Measurements from ENCODE around the gene B4GALT6.

DNA sequence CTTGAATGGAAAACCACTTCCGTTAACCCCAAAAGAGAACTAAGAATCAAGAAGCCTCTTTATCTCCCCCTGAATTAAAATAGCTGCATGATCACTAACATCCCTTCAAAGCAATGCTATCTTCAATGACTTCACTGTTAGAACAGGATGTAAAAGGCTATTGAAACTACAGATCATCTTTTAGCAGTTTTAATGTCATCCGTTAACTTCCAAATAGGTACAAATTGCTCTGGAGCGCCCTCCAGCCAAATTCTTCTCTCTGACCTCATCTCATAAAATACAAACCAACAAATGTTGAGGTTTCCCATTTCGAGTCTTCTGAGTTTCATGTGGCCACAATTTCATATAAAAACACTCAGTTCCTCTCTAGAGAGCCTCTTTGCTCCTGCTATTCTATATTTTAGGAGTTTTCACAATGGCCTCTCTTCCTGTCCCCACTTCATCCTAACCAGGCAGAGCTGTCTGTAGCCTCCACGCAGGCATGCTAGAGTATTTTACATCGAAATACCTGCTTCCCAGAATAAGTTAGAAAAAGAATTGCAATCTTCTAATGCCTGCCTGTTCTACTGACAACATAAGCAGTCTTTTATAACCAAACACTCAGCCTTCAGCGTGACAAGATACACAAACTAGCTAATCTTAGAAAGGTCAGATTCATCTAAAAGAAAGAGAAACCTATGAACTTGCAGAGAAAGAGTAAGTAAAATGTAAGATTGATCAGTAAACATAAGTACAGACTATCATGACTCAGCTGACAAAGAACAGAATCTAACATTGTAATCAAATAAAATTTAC, 37.9 kb downstream of the B4GALT6 start:
- TF ChIP-seq, protein P1, sequence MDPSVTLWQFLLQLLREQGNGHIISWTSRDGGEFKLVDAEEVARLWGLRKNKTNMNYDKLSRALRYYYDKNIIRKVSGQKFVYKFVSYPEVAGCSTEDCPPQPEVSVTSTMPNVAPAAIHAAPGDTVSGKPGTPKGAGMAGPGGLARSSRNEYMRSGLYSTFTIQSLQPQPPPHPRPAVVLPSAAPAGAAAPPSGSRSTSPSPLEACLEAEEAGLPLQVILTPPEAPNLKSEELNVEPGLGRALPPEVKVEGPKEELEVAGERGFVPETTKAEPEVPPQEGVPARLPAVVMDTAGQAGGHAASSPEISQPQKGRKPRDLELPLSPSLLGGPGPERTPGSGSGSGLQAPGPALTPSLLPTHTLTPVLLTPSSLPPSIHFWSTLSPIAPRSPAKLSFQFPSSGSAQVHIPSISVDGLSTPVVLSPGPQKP (IDR thresholded peaks at IDR 0.05; ENCODE audit: borderline replicate concordance, low read depth, low read length), result no peak
- TF ChIP-seq RAD21 (IDR thresholded peaks at IDR 0.05; ENCODE audit: low read length), result no peak
- TF ChIP-seq, protein P2, sequence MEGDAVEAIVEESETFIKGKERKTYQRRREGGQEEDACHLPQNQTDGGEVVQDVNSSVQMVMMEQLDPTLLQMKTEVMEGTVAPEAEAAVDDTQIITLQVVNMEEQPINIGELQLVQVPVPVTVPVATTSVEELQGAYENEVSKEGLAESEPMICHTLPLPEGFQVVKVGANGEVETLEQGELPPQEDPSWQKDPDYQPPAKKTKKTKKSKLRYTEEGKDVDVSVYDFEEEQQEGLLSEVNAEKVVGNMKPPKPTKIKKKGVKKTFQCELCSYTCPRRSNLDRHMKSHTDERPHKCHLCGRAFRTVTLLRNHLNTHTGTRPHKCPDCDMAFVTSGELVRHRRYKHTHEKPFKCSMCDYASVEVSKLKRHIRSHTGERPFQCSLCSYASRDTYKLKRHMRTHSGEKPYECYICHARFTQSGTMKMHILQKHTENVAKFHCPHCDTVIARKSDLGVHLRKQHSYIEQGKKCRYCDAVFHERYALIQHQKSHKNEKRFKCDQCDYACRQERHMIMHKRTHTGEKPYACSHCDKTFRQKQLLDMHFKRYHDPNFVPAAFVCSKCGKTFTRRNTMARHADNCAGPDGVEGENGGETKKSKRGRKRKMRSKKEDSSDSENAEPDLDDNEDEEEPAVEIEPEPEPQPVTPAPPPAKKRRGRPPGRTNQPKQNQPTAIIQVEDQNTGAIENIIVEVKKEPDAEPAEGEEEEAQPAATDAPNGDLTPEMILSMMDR (conservative IDR thresholded peaks at IDR 0.05; ENCODE audit: low read depth, low read length), result no peak
- no peak for TF ChIP-seq SMC3 (IDR thresholded peaks at IDR 0.05; ENCODE audit: low read depth, low read length)
- no peak for TF ChIP-seq MXI1 (IDR thresholded peaks at IDR 0.05; ENCODE audit: borderline replicate concordance, low read depth, low read length)
- TF ChIP-seq, protein P3, sequence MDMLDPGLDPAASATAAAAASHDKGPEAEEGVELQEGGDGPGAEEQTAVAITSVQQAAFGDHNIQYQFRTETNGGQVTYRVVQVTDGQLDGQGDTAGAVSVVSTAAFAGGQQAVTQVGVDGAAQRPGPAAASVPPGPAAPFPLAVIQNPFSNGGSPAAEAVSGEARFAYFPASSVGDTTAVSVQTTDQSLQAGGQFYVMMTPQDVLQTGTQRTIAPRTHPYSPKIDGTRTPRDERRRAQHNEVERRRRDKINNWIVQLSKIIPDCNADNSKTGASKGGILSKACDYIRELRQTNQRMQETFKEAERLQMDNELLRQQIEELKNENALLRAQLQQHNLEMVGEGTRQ (IDR thresholded peaks at IDR 0.05; ENCODE audit: low read depth, low read length), result no peak
- no peak for TF ChIP-seq POLR2A (IDR thresholded peaks at IDR 0.05; ENCODE audit: low read depth, low read length)
- TF ChIP-seq RCOR1 (IDR thresholded peaks at IDR 0.05; ENCODE audit: insufficient replicate concordance, low read length), result no peak
- TF ChIP-seq CEBPB (IDR thresholded peaks at IDR 0.05; ENCODE audit: low read depth, low read length), result no peak
- no peak for TF ChIP-seq MAFK (IDR thresholded peaks at IDR 0.05; ENCODE audit: low read depth, low read length)
- no peak for TF ChIP-seq FOS (IDR thresholded peaks at IDR 0.05; ENCODE audit: low read depth, low read length)
- no peak for TF ChIP-seq BHLHE40 (IDR thresholded peaks at IDR 0.05; ENCODE audit: low read depth, low read length)
